Caco-2 (cell line): Measurements from ENCODE around the gene ALG6. TPM values are rescaled to one million over a fixed set of nuclear protein-coding genes. Genes with fewer than 3 reads are reported as not detected.

Experiments used
- BruUV-seq: library from RNA; stranded (reverse); fragments of 400-500 nt; replicated peaks from 2 replicates; lab custom pipeline; 2021; lab: Mats Ljungman, UMichigan
- CTCF ChIA-PET: fragments of 300-600 bp; sonication (Branson Sonifier 250); formaldehyde crosslinking; loops from one replicate; lab custom pipeline; 2022; ENCODE audit warnings: antibody characterized with exemption; lab: Charles Lee
- POLR2A ChIA-PET: fragments of 300-600 bp; sonication (Branson Sonifier 250); formaldehyde crosslinking; loops from one replicate; lab custom pipeline; 2022; ENCODE audit warnings: antibody characterized with exemption; lab: Charles Lee
- DNase-seq, 2 experiments: peaks; one replicate each; pipeline versions ENCODE4 v3.0.0 to v3.0.0-alpha.2; 2020 to 2022
- H3K27me3 ChIP-seq: replicated peaks from 2 replicates; pipeline ENCODE4 v1.6.0; 2011; ENCODE audit warnings: low read length; ENCODE audit not compliant: control insufficient read depth, insufficient read depth
- H3K36me3 ChIP-seq: 2 replicates; pipeline ENCODE4 v1.5.1; 2011; ENCODE audit warnings: low read length; ENCODE audit not compliant: control insufficient read depth, insufficient read depth
- H3K4me1 ChIP-seq: fragments of 250-450 bp; sonication (Bioruptor Pico); 2 replicates; pipeline ENCODE4 v1.5.1; 2020; ENCODE audit warnings: mild to moderate bottlenecking
- H3K4me3 ChIP-seq: 2 replicates; pipeline ENCODE4 v1.5.1; 2011; ENCODE audit warnings: low read depth, mild to moderate bottlenecking, control low read depth, low read length
- H3K9me3 ChIP-seq: fragments of 250-450 bp; sonication (Bioruptor Pico); 2 replicates; pipeline ENCODE4 v1.5.1; 2020; ENCODE audit warnings: mild to moderate bottlenecking, moderate library complexity
- H3K27ac Mint-ChIP-seq: one replicate; pipeline ENCODE4 v1.8.0; 2022; ENCODE audit warnings: mixed read lengths; ENCODE audit not compliant: unreplicated experiment
- H3K27me3 Mint-ChIP-seq: one replicate; pipeline ENCODE4 v1.8.0; 2022; ENCODE audit warnings: mixed read lengths; ENCODE audit not compliant: insufficient read depth, unreplicated experiment
- H3K36me3 Mint-ChIP-seq: one replicate; pipeline ENCODE4 v1.8.0; 2022; ENCODE audit warnings: mild to moderate bottlenecking, mixed read lengths; ENCODE audit not compliant: insufficient read depth, unreplicated experiment
- H3K4me1 Mint-ChIP-seq: one replicate; pipeline ENCODE4 v1.8.0; 2022; ENCODE audit warnings: low read depth, mixed read lengths; ENCODE audit not compliant: unreplicated experiment
- H3K4me3 Mint-ChIP-seq: one replicate; pipeline ENCODE4 v1.8.0; 2022; ENCODE audit warnings: mild to moderate bottlenecking, moderate library complexity, mixed read lengths; ENCODE audit not compliant: unreplicated experiment
- H3K9me3 Mint-ChIP-seq: one replicate; pipeline ENCODE4 v1.8.0; 2022; ENCODE audit warnings: mixed read lengths; ENCODE audit not compliant: unreplicated experiment
- CTCF ChIP-seq, 2 experiments: fragments of 200-600 bp in 1 of 2; IDR thresholded peaks; 1 replicate in 1 of 2; 2 replicates in 1 of 2; pipeline versions ENCODE4 v1.5.1 to v1.8.0; 2011 to 2022; ENCODE audit warnings: antibody characterized with exemption in 1 of 2, control low read depth in 1 of 2, inconsistent platforms in 1 of 2, low read depth in 1 of 2, low read length in 1 of 2, mild to moderate bottlenecking in 1 of 2, moderate library complexity in 1 of 2; ENCODE audit not compliant: insufficient read depth in 1 of 2, severe bottlenecking in 1 of 2, unreplicated experiment in 1 of 2
- intact Hi-C: fragments of 100-400 bp; cut with micrococcal nuclease; formaldehyde crosslinking; loops from one replicate; pipeline ENCODE4 v1.10.0; 2022; ENCODE audit not compliant: unreplicated experiment
- total RNA-seq: library from RNA; stranded (reverse); gene quantifications from 2 replicates; pipeline ENCODE4 v1.2.3, GENCODE V29; 2022

ALG6 gene
- total RNA-seq, 1 experiment from 2014 or later = 9.2 TPM

- Histone ChIP-seq H3K9me3 (no peaks in the 10 kb centered on the region), H3K36me3 (no peaks in the 10 kb centered on the region), H3K27me3 (no peaks in the 10 kb centered on the region), H3K4me1 (no peaks in the 10 kb centered on the region), H3K4me3 (no peak overlapping the region)
- no TSS peak for BruUV-seq
- intact Hi-C loops = no loop called here
- Mint-ChIP-seq H3K27me3 (no peaks in the 10 kb centered on the region), H3K4me3 (no peak overlapping the region), H3K4me1 (no peaks in the 10 kb centered on the region), H3K9me3 (no peaks in the 10 kb centered on the region), H3K27ac (no peak overlapping the region), H3K36me3 (no peaks in the 10 kb centered on the region)
- no peak for TF ChIP-seq CTCF (IDR thresholded peaks at IDR 0.05; ENCODE audit: insufficient read depth in 1 of 2, low read depth in 1 of 2, low read length in 1 of 2, severe bottlenecking in 1 of 2, unreplicated experiment in 1 of 2)
- POLR2A ChIA-PET = no interaction called here
- CTCF ChIA-PET = no interaction called here
- no peak for DNase-seq
Measured at GRCh38 chr1:63423649-63424048, 56.2 kb downstream of the ALG6 start.

- intact Hi-C loops = no loop called here
- CTCF ChIA-PET = no interaction called here
- no peaks in the 10 kb centered on the region for H3K4me1 Mint-ChIP-seq
Measured at GRCh38 chr1:63428815-63429214, 61.4 kb downstream of the ALG6 start.

GRCh38 chr1:63429281-63429680, 61.9 kb downstream of the ALG6 start:
- BruUV-seq = no TSS peak
- H3K4me3 Mint-ChIP-seq = no peak overlapping the region

More at GRCh38 chr1:63428815-63429214, 61.4 kb downstream of the ALG6 start:
- Mint-ChIP-seq H3K27ac (no peak overlapping the region), H3K27me3 (no peaks in the 10 kb centered on the region), H3K9me3 (no peaks in the 10 kb centered on the region), H3K36me3 (no peaks in the 10 kb centered on the region), H3K4me3 (no peak overlapping the region)
- DNase-seq = no peak
- BruUV-seq = no TSS peak
- Histone ChIP-seq H3K9me3 (no peaks in the 10 kb centered on the region), H3K36me3 (no peaks in the 10 kb centered on the region), H3K27me3 (no peaks in the 10 kb centered on the region), H3K4me1 (no peaks in the 10 kb centered on the region), H3K4me3 (no peak overlapping the region)
- POLR2A ChIA-PET = no interaction called here
- TF ChIP-seq CTCF (IDR thresholded peaks at IDR 0.05; ENCODE audit: insufficient read depth in 1 of 2, low read depth in 1 of 2, low read length in 1 of 2, severe bottlenecking in 1 of 2, unreplicated experiment in 1 of 2) = no peak

More at GRCh38 chr1:63429281-63429680, 61.9 kb downstream of the ALG6 start:
- H3K9me3 Mint-ChIP-seq = no peaks in the 10 kb centered on the region
- DNase-seq = no peak
- no peak overlapping the region for H3K27ac Mint-ChIP-seq
- no peaks in the 10 kb centered on the region for H3K27me3 Mint-ChIP-seq
- ChIA-PET POLR2A (no interaction called here), CTCF (no interaction called here)
- no peak for TF ChIP-seq CTCF (IDR thresholded peaks at IDR 0.05; ENCODE audit: insufficient read depth in 1 of 2, low read depth in 1 of 2, low read length in 1 of 2, severe bottlenecking in 1 of 2, unreplicated experiment in 1 of 2)
- H3K36me3 Mint-ChIP-seq = no peaks in the 10 kb centered on the region
- Histone ChIP-seq H3K9me3 (no peaks in the 10 kb centered on the region), H3K27me3 (no peaks in the 10 kb centered on the region), H3K4me3 (no peak overlapping the region), H3K4me1 (no peaks in the 10 kb centered on the region), H3K36me3 (no peaks in the 10 kb centered on the region)
- H3K4me1 Mint-ChIP-seq = no peaks in the 10 kb centered on the region
- intact Hi-C loops = no loop called here
